ENCODE data around the gene MRPL41.

DNA sequence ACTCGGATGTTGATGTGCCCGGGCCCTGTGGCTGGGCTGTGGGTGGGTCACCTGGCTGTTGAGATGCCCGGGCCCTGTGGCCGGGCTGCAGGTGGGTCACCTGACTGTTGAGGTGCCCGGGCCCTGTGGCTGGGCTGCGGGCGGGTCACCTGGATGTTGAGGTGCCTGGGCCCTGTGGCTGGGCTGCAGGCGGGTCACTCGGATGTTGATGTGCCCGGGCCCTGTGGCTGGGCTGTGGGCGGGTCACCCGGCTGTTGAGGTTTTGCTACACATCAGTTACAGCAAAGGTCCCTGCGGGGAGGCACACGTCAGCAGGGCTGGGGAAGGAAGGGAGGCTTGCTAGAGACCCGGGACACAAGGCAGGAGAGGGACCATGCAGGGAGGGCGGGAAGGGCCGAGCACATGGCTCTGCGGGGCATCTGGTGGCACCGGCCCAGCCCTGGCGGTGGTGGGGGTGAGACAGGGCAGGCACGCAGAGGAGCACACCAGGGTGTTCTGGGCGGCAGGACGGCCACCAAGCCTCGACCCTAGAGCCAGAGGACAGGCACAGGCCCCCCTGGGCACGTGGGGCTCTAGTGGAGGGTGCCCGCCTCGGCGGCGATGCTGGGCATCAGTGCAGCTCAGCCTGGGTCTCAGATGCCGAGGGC, 36.9 kb upstream of the MRPL41 start:
- no peak for TF ChIP-seq RFX5 (IDR thresholded peaks at IDR 0.05)
- TF ChIP-seq, protein P1, sequence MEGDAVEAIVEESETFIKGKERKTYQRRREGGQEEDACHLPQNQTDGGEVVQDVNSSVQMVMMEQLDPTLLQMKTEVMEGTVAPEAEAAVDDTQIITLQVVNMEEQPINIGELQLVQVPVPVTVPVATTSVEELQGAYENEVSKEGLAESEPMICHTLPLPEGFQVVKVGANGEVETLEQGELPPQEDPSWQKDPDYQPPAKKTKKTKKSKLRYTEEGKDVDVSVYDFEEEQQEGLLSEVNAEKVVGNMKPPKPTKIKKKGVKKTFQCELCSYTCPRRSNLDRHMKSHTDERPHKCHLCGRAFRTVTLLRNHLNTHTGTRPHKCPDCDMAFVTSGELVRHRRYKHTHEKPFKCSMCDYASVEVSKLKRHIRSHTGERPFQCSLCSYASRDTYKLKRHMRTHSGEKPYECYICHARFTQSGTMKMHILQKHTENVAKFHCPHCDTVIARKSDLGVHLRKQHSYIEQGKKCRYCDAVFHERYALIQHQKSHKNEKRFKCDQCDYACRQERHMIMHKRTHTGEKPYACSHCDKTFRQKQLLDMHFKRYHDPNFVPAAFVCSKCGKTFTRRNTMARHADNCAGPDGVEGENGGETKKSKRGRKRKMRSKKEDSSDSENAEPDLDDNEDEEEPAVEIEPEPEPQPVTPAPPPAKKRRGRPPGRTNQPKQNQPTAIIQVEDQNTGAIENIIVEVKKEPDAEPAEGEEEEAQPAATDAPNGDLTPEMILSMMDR (IDR thresholded peaks at IDR 0.05): no peak
- no peak for TF ChIP-seq HDAC2 (IDR thresholded peaks at IDR 0.05)
- TF ChIP-seq EP300 (IDR thresholded peaks at IDR 0.05): no peak
- TF ChIP-seq, protein P2, sequence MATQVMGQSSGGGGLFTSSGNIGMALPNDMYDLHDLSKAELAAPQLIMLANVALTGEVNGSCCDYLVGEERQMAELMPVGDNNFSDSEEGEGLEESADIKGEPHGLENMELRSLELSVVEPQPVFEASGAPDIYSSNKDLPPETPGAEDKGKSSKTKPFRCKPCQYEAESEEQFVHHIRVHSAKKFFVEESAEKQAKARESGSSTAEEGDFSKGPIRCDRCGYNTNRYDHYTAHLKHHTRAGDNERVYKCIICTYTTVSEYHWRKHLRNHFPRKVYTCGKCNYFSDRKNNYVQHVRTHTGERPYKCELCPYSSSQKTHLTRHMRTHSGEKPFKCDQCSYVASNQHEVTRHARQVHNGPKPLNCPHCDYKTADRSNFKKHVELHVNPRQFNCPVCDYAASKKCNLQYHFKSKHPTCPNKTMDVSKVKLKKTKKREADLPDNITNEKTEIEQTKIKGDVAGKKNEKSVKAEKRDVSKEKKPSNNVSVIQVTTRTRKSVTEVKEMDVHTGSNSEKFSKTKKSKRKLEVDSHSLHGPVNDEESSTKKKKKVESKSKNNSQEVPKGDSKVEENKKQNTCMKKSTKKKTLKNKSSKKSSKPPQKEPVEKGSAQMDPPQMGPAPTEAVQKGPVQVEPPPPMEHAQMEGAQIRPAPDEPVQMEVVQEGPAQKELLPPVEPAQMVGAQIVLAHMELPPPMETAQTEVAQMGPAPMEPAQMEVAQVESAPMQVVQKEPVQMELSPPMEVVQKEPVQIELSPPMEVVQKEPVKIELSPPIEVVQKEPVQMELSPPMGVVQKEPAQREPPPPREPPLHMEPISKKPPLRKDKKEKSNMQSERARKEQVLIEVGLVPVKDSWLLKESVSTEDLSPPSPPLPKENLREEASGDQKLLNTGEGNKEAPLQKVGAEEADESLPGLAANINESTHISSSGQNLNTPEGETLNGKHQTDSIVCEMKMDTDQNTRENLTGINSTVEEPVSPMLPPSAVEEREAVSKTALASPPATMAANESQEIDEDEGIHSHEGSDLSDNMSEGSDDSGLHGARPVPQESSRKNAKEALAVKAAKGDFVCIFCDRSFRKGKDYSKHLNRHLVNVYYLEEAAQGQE (IDR thresholded peaks at IDR 0.05): no peak
- TF ChIP-seq POLR2A (IDR thresholded peaks at IDR 0.05; ENCODE audit: low read length): no peak
- TF ChIP-seq KDM1A (IDR thresholded peaks at IDR 0.05; ENCODE audit: low read depth): no peak
- no peak for TF ChIP-seq MYC (IDR thresholded peaks at IDR 0.05; ENCODE audit: borderline replicate concordance, low read length)
- TF ChIP-seq, protein P3, sequence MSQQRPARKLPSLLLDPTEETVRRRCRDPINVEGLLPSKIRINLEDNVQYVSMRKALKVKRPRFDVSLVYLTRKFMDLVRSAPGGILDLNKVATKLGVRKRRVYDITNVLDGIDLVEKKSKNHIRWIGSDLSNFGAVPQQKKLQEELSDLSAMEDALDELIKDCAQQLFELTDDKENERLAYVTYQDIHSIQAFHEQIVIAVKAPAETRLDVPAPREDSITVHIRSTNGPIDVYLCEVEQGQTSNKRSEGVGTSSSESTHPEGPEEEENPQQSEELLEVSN (IDR thresholded peaks at IDR 0.05; ENCODE audit: borderline replicate concordance, low read depth): no peak
- no peak for TF ChIP-seq JUNB (IDR thresholded peaks at IDR 0.05)
- no peak for TF ChIP-seq EHF (CRISPR knock-in tag; IDR thresholded peaks at IDR 0.05)
- no peak for TF ChIP-seq MAFK (IDR thresholded peaks at IDR 0.05; ENCODE audit: partially characterized antibody)
- TF ChIP-seq ESRRA (IDR thresholded peaks at IDR 0.05; ENCODE audit: borderline replicate concordance, low read length): no peak
- no peak for TF ChIP-seq ZSCAN20 (CRISPR knock-in tag; IDR thresholded peaks at IDR 0.05)
